A673 (cell line): ENCODE measurements around the gene FBXL7. TPM values are rescaled to one million over a fixed set of nuclear protein-coding genes. Genes with fewer than 3 reads are reported as not detected.

ENCODE experiments used
- BruUV-seq: library from RNA; stranded (reverse); fragments of 400-500 nt; replicated peaks from 2 replicates; lab custom pipeline; 2021; lab: Mats Ljungman, UMichigan
- CTCF ChIA-PET: fragments of 300-600 bp; sonication (Branson Sonifier 250); formaldehyde crosslinking; loops from one replicate; lab custom pipeline; 2022; ENCODE audit warnings: antibody characterized with exemption; lab: Charles Lee
- POLR2A ChIA-PET: fragments of 300-600 bp; sonication (Branson Sonifier 250); formaldehyde crosslinking; loops from one replicate; lab custom pipeline; 2022; ENCODE audit warnings: antibody characterized with exemption; ENCODE audit not compliant: low non-redundant PET; lab: Charles Lee
- DNase-seq: peaks from one replicate; pipeline ENCODE4 v3.0.0-alpha.2; 2015; ENCODE audit warnings: low spot score
- H3K27ac ChIP-seq: fragments of 200-600 bp; sonication (generic); 2 replicates; pipeline ENCODE4 v1.5.1; 2016; ENCODE audit warnings: mixed run types, low read depth, mild to moderate bottlenecking, mixed read lengths, antibody characterized with exemption, low read length; ENCODE audit not compliant: poor library complexity, severe bottlenecking
- H3K27me3 ChIP-seq: fragments of 200-600 bp; sonication (generic); replicated peaks from 2 replicates; pipeline ENCODE4 v1.6.1; 2017; ENCODE audit warnings: mixed run types, low read depth, mild to moderate bottlenecking, mixed read lengths, antibody characterized with exemption, low read length; ENCODE audit not compliant: insufficient read depth, poor library complexity
- H3K36me3 ChIP-seq: fragments of 200-600 bp; sonication (generic); 2 replicates; pipeline ENCODE4 v1.6.1; 2016; ENCODE audit warnings: mixed run types, mild to moderate bottlenecking, mixed read lengths, antibody characterized with exemption, low read length; ENCODE audit not compliant: insufficient read depth, poor library complexity, severe bottlenecking
- H3K4me1 ChIP-seq: fragments of 200-600 bp; sonication (generic); 2 replicates; pipeline ENCODE4 v1.6.1; 2017; ENCODE audit warnings: mixed run types, mild to moderate bottlenecking, mixed read lengths, antibody characterized with exemption, low read length; ENCODE audit not compliant: insufficient read depth, poor library complexity, severe bottlenecking
- H3K4me3 ChIP-seq: fragments of 200-600 bp; sonication (generic); 2 replicates; pipeline ENCODE4 v1.5.1; 2016; ENCODE audit warnings: low read depth, mixed run types, mild to moderate bottlenecking, mixed read lengths, low read length; ENCODE audit not compliant: poor library complexity, severe bottlenecking
- H3K9me3 ChIP-seq: fragments of 200-600 bp; sonication (generic); 2 replicates; pipeline ENCODE4 v1.6.1; 2016; ENCODE audit warnings: mixed run types, low read depth, mild to moderate bottlenecking, mixed read lengths, antibody characterized with exemption, low read length; ENCODE audit not compliant: poor library complexity, severe bottlenecking
- EZH2 ChIP-seq: fragments of 200-600 bp; sonication (generic); IDR thresholded peaks from 2 replicates; pipeline ENCODE4 v1.6.1; 2017; ENCODE audit warnings: borderline replicate concordance, low read depth, mild to moderate bottlenecking, mixed read lengths, antibody characterized with exemption, low read length; ENCODE audit not compliant: poor library complexity, severe bottlenecking
- intact Hi-C: fragments of 100-400 bp; cut with micrococcal nuclease; formaldehyde crosslinking; loops from one replicate; pipeline ENCODE4 v1.10.0; 2022; ENCODE audit not compliant: unreplicated experiment
- total RNA-seq: library from RNA; stranded (reverse); gene quantifications from 2 replicates; pipeline ENCODE4 v1.2.3, GENCODE V29; 2021
- TF ChIP-seq, protein P1 (sequence below): fragments of 300-800, 200-600 bp; sonication (generic); conservative IDR thresholded peaks from 2 replicates; pipeline ENCODE4 v1.5.1; 2017; ENCODE audit warnings: low read depth, mild to moderate bottlenecking, antibody characterized with exemption, low read length, moderate library complexity, mixed read lengths

The FBXL7 gene
- total RNA-seq, 1 experiment from 2014 or later, result 5.9 TPM

DNA sequence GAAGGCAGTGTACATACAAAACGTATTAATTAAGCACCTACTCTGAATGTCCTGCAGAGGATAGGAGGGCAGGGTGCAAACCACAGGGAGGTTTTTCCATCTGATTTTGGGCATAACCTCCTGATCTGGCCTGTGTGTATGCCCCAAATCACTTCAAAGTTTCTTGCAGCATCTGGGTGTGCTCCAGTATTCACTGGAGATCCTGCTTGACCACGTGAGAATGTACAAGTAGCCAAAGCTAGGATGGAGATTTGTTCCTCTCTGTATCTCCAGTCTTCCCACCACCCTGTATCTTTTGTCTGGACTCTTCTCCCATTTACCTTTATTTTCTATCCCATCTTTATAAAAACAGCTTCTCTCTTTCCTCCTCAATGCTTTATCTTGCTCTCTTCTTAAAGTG lies 207.7 kb downstream of the FBXL7 start:
- Histone ChIP-seq H3K27ac (no peak overlapping the region), H3K27me3 (no peaks in the 10 kb centered on the region), H3K9me3 (no peaks in the 10 kb centered on the region), H3K4me1 (no peaks in the 10 kb centered on the region), H3K4me3 (no peak overlapping the region), H3K36me3 (no peaks in the 10 kb centered on the region)
- TF ChIP-seq EZH2, result no peak
- TF ChIP-seq, protein P1, sequence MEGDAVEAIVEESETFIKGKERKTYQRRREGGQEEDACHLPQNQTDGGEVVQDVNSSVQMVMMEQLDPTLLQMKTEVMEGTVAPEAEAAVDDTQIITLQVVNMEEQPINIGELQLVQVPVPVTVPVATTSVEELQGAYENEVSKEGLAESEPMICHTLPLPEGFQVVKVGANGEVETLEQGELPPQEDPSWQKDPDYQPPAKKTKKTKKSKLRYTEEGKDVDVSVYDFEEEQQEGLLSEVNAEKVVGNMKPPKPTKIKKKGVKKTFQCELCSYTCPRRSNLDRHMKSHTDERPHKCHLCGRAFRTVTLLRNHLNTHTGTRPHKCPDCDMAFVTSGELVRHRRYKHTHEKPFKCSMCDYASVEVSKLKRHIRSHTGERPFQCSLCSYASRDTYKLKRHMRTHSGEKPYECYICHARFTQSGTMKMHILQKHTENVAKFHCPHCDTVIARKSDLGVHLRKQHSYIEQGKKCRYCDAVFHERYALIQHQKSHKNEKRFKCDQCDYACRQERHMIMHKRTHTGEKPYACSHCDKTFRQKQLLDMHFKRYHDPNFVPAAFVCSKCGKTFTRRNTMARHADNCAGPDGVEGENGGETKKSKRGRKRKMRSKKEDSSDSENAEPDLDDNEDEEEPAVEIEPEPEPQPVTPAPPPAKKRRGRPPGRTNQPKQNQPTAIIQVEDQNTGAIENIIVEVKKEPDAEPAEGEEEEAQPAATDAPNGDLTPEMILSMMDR, result no peak
- DNase-seq, result no peak
- intact Hi-C loops, result no loop called here
- CTCF ChIA-PET, result no interaction called here
- POLR2A ChIA-PET, result no interaction called here
- BruUV-seq, result no TSS peak

- Histone ChIP-seq H3K27me3 (no peaks in the 10 kb centered on the region), H3K9me3 (no peaks in the 10 kb centered on the region), H3K4me1 (no peaks in the 10 kb centered on the region), H3K4me3 (no peak overlapping the region), H3K27ac (no peak overlapping the region), H3K36me3 (no peaks in the 10 kb centered on the region)
- DNase-seq, result no peak
- intact Hi-C loops, result no loop called here
- no peak for TF ChIP-seq EZH2
- TF ChIP-seq, protein P1, result no peak
- no TSS peak for BruUV-seq
- POLR2A ChIA-PET, result no interaction called here
- CTCF ChIA-PET, result no interaction called here
These were observed 211.9 kb downstream of the FBXL7 start for GRCh38 chr5:15711892-15712291.

DNA sequence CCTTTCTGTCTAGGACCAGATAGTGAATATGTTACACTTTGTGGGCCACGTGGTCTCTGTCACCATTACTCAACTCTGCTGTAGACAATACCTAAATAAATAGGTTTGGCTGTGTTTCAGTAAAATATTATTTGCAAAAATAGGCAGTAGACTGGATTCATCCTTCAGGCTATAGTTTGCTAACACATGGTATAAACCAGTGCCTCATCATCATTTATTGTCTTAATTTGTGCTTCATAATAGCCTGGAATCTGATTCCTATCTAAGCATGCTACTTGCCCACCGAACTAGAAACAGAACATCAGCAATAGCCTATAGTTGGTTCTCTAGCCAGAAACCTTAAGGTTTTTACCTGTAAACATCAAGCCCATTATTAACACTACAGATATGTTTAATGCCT lies 215.6 kb downstream of the FBXL7 start:
- ChIA-PET CTCF (no interaction called here), POLR2A (no interaction called here)
- Histone ChIP-seq H3K36me3 (no peaks in the 10 kb centered on the region), H3K4me3 (no peak overlapping the region), H3K9me3 (no peaks in the 10 kb centered on the region), H3K27ac (no peak overlapping the region), H3K27me3 (no peaks in the 10 kb centered on the region), H3K4me1 (no peaks in the 10 kb centered on the region)
- intact Hi-C loops, result no loop called here
- TF ChIP-seq, protein P1, result no peak
- BruUV-seq, result no TSS peak
- no peak for DNase-seq
